ENCODE data around the gene DSG4.

Gene DSG4

DNA sequence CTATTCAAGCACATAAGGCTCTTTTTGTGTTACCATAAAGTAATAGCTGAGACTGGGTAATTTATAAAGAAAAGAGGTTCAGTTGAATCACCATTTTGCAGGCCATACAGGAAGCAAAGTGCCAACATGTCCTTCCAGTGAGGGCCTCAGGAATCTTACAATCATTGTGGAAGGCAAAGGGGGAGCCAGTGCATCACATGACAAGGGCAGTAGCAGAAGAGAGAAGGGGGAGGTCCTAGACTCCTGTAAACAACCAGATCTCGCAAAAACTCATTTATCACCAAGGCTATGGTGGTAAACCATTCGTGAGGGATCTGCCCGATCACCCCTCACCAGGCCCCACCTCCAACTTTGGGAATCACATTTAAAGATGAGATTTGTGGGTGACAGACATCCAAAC lies 16.7 kb downstream of the DSG4 start:
- TF ChIP-seq, protein P1, sequence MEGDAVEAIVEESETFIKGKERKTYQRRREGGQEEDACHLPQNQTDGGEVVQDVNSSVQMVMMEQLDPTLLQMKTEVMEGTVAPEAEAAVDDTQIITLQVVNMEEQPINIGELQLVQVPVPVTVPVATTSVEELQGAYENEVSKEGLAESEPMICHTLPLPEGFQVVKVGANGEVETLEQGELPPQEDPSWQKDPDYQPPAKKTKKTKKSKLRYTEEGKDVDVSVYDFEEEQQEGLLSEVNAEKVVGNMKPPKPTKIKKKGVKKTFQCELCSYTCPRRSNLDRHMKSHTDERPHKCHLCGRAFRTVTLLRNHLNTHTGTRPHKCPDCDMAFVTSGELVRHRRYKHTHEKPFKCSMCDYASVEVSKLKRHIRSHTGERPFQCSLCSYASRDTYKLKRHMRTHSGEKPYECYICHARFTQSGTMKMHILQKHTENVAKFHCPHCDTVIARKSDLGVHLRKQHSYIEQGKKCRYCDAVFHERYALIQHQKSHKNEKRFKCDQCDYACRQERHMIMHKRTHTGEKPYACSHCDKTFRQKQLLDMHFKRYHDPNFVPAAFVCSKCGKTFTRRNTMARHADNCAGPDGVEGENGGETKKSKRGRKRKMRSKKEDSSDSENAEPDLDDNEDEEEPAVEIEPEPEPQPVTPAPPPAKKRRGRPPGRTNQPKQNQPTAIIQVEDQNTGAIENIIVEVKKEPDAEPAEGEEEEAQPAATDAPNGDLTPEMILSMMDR (IDR thresholded peaks at IDR 0.05; ENCODE audit: low read depth, low read length) = no peak
- no peak for DNase-seq (ENCODE audit: low read depth in 2 of 2)
- H3K4me3 ChIP-seq (replicated peaks in 1 of 2; ENCODE audit: low read depth in 2 of 2, low read length in 2 of 2) = no peak overlapping the region

DNA sequence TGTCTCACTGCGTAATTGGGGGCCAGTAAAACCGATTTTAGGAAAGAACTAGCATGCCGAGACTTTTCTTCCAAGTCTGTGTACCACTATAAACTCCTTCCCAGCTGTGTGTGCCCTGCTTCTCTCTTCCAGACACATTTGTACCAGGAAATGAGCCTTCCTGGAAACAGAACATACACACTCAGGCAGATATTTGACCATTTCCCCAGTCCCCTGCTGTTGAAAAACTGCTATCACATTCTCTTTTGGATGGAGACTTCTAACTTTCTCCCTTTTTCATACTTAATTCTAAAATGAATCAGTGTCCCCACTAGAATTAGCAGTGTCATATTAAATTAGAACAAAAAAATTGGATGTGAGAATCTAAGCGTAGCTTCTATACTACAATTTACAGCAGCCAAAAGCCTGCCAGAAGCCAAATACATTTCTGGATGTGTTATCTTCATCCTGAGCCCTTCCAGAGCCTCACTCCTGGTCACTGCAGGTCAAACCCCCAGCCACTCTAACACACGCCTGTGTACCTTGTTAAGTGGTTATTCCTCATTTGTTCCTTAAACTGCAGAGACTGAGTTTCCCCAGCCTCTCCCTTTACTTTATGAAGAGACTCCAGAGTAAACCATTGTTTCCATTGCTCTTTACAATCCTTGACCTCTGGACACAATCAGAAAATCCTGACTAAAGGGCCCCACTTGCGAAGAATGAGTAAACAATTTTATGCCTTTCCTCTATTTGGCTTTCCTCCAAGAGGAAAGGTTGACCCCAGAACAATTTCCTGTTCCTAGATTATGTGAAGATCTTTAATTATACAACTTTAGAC lies 20.4 kb downstream of the DSG4 start:
- no peak overlapping the region for H3K4me3 ChIP-seq (replicated peaks in 1 of 2; ENCODE audit: low read depth in 2 of 2, low read length in 2 of 2)
- TF ChIP-seq, protein P1 (IDR thresholded peaks at IDR 0.05; ENCODE audit: low read depth, low read length) = no peak
- DNase-seq (ENCODE audit: low read depth in 2 of 2) = peak in 1 of 2 donors; percentile 8

DNA sequence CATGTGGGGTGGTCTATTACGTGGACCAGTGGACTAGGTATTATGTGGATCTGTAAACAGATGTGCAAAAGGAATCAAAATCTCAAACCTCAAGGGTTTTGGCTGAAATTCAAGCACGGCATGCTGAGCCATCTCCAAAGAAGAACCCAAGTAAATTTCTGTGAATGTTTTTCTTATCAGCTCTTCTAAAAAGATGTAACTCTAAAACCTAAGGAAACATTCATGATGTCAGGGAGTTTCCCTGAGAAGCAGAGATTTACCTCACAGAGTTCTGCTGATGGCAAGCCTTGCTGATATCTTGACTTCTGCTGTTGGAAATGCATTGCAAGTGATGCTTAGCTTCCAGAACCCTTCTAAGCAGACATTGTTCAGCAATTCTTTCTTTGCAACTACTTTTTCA lies 21.6 kb downstream of the DSG4 start:
- no peak for DNase-seq (ENCODE audit: low read depth in 2 of 2)
- TF ChIP-seq, protein P1 (IDR thresholded peaks at IDR 0.05; ENCODE audit: low read depth, low read length) = no peak

DNA sequence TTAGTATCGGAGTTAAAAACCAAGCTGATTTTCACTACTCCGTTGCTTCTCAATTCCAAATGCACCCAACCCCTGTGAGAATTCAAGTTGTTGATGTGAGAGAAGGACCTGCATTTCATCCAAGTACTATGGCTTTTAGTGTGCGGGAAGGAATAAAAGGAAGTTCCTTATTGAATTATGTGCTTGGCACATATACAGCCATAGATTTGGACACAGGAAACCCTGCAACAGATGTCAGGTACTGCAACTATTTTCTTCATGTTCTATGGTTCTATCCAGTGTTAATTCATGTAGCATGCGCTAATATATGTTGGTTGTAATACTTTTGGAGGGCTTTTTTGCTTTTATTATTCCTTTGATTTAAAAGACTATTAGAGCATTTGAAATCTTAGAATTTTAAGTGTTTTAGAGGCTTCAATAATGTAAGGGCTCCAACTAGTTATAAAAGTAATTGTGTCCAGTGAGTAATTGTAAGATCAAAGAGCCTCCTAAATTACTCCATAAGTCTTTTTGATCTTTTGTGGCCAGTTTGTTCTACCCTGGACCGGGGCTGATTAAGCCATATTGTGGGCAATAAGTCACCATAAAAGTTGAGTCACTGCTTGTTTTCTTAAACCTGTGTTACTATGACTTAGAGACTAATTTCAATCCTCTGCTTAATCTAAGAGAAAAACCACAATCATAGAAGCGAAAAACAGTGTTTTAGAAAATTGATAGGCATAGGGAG lies 22.9 kb downstream of the DSG4 start:
- DNase-seq (ENCODE audit: low read depth in 2 of 2) = no peak

More for the DNA sequence above, 21.6 kb downstream of the DSG4 start:
- no peak overlapping the region for H3K4me3 ChIP-seq (replicated peaks in 1 of 2; ENCODE audit: low read depth in 2 of 2, low read length in 2 of 2)

DNA sequence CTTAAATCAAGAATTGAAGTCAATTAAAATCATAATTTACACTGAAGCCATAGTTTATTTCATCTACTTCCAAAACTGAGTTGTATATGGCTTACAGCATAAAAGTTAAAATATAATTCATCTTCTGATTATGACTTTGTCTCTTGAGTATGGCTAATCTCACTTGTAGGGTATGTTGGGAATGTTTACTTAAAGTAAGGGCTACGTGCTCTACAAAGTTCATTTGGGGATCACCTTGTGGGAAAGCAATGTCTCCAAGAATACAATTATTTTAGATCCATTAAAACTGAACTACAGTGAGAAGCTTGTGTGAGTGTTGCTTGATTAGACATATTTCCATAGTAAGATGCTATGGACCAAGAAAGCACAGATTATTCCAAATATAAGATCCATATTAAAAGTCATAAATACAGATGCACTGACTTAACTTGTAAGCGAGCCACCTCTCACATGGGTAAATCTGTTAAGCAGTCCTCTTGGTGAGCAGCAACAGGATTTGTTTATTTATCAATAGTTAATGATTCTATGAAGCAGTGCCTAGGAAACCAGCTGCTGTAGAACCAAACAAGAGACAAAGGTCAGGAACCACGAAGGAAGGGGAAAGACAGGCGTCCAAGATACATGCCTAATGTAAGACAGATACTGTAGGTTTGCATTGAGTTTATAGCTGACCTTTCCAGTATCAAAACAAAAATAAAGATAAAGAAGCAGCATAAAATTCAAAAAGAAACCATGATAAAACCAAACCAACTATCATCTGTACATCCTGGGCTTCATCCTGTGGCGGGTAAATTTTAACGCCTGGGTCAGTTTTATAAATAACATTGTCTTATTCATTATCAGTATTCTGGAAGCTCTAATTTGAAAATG lies 24.8 kb downstream of the DSG4 start:
- no peak for DNase-seq (ENCODE audit: low read depth in 2 of 2)
- TF ChIP-seq, protein P1 (IDR thresholded peaks at IDR 0.05; ENCODE audit: low read depth, low read length) = no peak
- H3K4me3 ChIP-seq (replicated peaks in 1 of 2; ENCODE audit: low read depth in 2 of 2, low read length in 2 of 2) = no peak overlapping the region

More for the DNA sequence above, 22.9 kb downstream of the DSG4 start:
- H3K4me3 ChIP-seq (replicated peaks in 1 of 2; ENCODE audit: low read depth in 2 of 2, low read length in 2 of 2) = no peak overlapping the region
- TF ChIP-seq, protein P1 (IDR thresholded peaks at IDR 0.05; ENCODE audit: low read depth, low read length) = no peak

DNA sequence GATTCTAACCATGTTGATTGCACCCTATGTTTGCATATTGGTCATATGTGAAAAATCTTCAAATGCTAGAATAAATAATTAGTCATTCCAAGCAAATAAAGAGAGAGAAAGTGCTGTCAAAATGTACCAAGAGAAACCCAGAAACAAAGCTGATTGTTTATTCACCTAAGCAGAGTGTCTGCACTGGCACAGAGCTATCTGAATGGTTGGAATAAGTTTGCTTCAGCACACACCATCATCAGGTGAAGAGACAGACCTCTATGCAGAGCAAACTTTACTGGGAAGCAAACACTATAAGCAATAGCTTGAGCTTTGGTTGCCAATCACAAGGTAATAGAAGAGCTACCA lies 25.4 kb downstream of the DSG4 start:
- no peak for DNase-seq (ENCODE audit: low read depth in 2 of 2)
- no peak overlapping the region for H3K4me3 ChIP-seq (replicated peaks in 1 of 2; ENCODE audit: low read depth in 2 of 2, low read length in 2 of 2)
- TF ChIP-seq, protein P1 (IDR thresholded peaks at IDR 0.05; ENCODE audit: low read depth, low read length) = no peak

Measured in cardiac fibroblast (primary cell).